HepG2 (cell line): ENCODE measurements around the gene DNMT3B. TPM values are rescaled to one million over a fixed set of nuclear protein-coding genes. Genes with fewer than 3 reads are reported as not detected.

Experiments used
- CCDC6 ChIP-seq: sonication (generic); formaldehyde crosslinking; IDR thresholded peaks from 2 replicates; pipeline ENCODE4 v1.8.1; 2022; ENCODE audit warnings: mild to moderate bottlenecking, missing genetic modification reagents, moderate library complexity
- FOXJ3 ChIP-seq: sonication (generic); formaldehyde crosslinking; IDR thresholded peaks from 2 replicates; pipeline ENCODE4 v1.4.0; 2020; ENCODE audit warnings: missing genetic modification reagents, mild to moderate bottlenecking, borderline replicate concordance
- HNF1B ChIP-seq: sonication (generic); formaldehyde crosslinking; IDR thresholded peaks from 2 replicates; pipeline ENCODE4 v1.5.1; 2020; ENCODE audit warnings: mild to moderate bottlenecking, moderate library complexity, missing genetic modification reagents
- IKZF1 ChIP-seq: fragments of 450-650 bp; IDR thresholded peaks from 2 replicates; pipeline ENCODE4 v1.7.1; 2016
- KAT2B ChIP-seq: fragments of 150-350 bp; IDR thresholded peaks from 2 replicates; pipeline ENCODE4 v1.6.1; 2014; ENCODE audit warnings: low read depth, low read length, borderline replicate concordance
- NFRKB ChIP-seq: fragments of 450-650 bp; IDR thresholded peaks from 2 replicates; pipeline ENCODE4 v1.6.1; 2017
- PBX3 ChIP-seq: sonication (generic); formaldehyde crosslinking; IDR thresholded peaks from 2 replicates; pipeline ENCODE4 v1.8.1; 2023; ENCODE audit warnings: missing genetic modification reagents, inconsistent platforms, borderline replicate concordance
- YEATS2 ChIP-seq: sonication (generic); formaldehyde crosslinking; IDR thresholded peaks from 2 replicates; pipeline ENCODE4 v1.4.0; 2020; ENCODE audit warnings: missing genetic modification reagents, borderline replicate concordance
- ZNF180 ChIP-seq: sonication (generic); formaldehyde crosslinking; IDR thresholded peaks from 2 replicates; pipeline ENCODE4 v1.4.0; 2020; ENCODE audit warnings: low read depth, missing genetic modification reagents, borderline replicate concordance
- ZNF326 ChIP-seq: sonication (generic); formaldehyde crosslinking; IDR thresholded peaks from 2 replicates; pipeline ENCODE4 v1.4.0; 2020; ENCODE audit warnings: missing genetic modification reagents, borderline replicate concordance
- ZNF44 ChIP-seq: sonication (generic); formaldehyde crosslinking; IDR thresholded peaks from 2 replicates; pipeline ENCODE4 v1.5.1; 2020; ENCODE audit warnings: mild to moderate bottlenecking, missing genetic modification reagents
- ZNF510 ChIP-seq: sonication (generic); formaldehyde crosslinking; IDR thresholded peaks from 2 replicates; pipeline ENCODE4 v1.4.0; 2020; ENCODE audit warnings: low read depth, mild to moderate bottlenecking, missing genetic modification reagents
- ZNF614 ChIP-seq: IDR thresholded peaks from 2 replicates; pipeline ENCODE4 v1.6.1; 2018; ENCODE audit warnings: missing biosample characterization, missing genetic modification reagents, inconsistent platforms, borderline replicate concordance
- ZSCAN29 ChIP-seq: sonication (generic); formaldehyde crosslinking; conservative IDR thresholded peaks from 2 replicates; pipeline ENCODE4 v1.4.0; 2020; ENCODE audit warnings: mild to moderate bottlenecking, missing genetic modification reagents
- polyA plus RNA-seq, 8 experiments: library from polyadenylated mRNA; depleted of rRNA in 3 of 8; stranded (reverse) in 7 of 8; unstranded in 1 of 8; fragments of >200 nt; fragmentation: Illumina TruSeq in 4 of 8; extraction: Trizol in 4 of 8; gene quantifications; 2 replicates each; pipeline versions ENCODE4 v1.2.1 to v1.2.3, GENCODE V29; 2011 to 2016; ENCODE audit warnings: low read depth in 4 of 8, missing spikeins in 1 of 8, mixed read lengths in 1 of 8; ENCODE audit not compliant: insufficient read depth in 1 of 8
- total RNA-seq, 5 experiments: library from RNA; depleted of rRNA; stranded (reverse); fragments of >200 nt; fragmentation: Illumina TruSeq; extraction: Trizol; gene quantifications; 2 replicates each; pipeline ENCODE4 v1.2.3, GENCODE V29; 2016; ENCODE audit warnings: low read depth in 1 of 5
- TF ChIP-seq, protein P1 (sequence below): sonication (generic); formaldehyde crosslinking; conservative IDR thresholded peaks from 2 replicates; pipeline ENCODE4 v1.8.0; 2022; ENCODE audit warnings: missing genetic modification reagents
- TF ChIP-seq, protein P2 (sequence below): sonication (generic); formaldehyde crosslinking; conservative IDR thresholded peaks from 2 replicates; pipeline ENCODE4 v1.4.0; 2020; ENCODE audit warnings: missing genetic modification reagents
- TF ChIP-seq, protein P3 (sequence below): sonication (generic); formaldehyde crosslinking; IDR thresholded peaks from 2 replicates; pipeline ENCODE4 v1.5.1; 2020; ENCODE audit warnings: missing genetic modification reagents, mild to moderate bottlenecking, borderline replicate concordance
- TF ChIP-seq, protein P4 (sequence below): sonication (generic); formaldehyde crosslinking; IDR thresholded peaks from 2 replicates; pipeline ENCODE4 v1.9.0; 2021; ENCODE audit warnings: missing genetic modification reagents, borderline replicate concordance

Gene DNMT3B
- total and polyA plus RNA-seq, 2 of the 13 experiments (the other 11 are each of a cell fraction or from before 2014, with no cell fraction given) = 3.8 to 13.9 TPM

DNA sequence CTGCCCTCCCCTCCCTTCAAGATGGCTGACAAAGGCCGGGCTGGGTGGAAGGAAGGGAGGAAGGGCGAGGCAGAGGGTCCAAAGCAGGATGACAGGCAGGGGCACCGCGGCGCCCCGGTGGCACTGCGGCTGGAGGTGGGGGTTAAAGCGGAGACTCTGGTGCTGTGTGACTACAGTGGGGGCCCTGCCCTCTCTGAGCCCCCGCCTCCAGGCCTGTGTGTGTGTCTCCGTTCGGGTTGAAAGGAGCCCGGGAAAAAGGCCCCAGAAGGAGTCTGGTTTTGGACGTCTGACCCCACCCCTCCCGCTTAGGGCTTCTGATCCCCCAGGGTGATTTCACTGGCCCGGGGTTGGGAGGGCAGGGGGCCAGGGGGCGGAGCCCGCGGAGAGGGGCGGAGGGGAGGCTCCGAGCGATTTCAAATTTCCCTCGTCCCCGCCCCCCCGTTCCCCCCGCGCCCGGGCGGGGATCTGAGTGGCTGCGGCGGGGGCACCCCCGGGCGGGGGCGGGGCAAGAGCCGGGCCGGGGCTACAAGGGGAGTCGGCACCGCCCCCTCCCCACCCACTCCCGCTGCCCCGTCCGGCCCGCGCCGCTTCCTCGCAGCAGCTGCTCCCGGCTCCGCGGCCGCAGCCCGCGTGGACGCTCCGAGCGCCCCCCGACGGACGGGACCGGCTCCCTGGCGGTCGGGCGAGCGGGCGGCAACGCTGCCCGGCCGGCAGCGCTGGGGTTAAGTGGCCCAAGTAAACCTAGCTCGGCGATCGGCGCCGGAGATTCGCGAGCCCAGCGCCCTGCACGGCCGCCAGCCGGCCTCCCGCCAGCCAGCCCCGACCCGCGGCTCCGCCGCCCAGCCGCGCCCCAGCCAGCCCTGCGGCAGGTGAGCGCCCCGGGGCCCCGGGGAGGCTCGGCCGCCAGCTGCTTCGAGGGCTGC lies at the start of gene DNMT3B (continued):
- TF ChIP-seq YEATS2 (CRISPR knock-in tag) = no peak
- TF ChIP-seq, protein P1, sequence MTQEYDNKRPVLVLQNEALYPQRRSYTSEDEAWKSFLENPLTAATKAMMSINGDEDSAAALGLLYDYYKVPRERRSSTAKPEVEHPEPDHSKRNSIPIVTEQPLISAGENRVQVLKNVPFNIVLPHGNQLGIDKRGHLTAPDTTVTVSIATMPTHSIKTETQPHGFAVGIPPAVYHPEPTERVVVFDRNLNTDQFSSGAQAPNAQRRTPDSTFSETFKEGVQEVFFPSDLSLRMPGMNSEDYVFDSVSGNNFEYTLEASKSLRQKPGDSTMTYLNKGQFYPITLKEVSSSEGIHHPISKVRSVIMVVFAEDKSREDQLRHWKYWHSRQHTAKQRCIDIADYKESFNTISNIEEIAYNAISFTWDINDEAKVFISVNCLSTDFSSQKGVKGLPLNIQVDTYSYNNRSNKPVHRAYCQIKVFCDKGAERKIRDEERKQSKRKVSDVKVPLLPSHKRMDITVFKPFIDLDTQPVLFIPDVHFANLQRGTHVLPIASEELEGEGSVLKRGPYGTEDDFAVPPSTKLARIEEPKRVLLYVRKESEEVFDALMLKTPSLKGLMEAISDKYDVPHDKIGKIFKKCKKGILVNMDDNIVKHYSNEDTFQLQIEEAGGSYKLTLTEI = no peak
- TF ChIP-seq FOXJ3 (CRISPR knock-in tag) = no peak
- no peak for TF ChIP-seq KAT2B
- peak; percentile 95 for TF ChIP-seq ZSCAN29
- TF ChIP-seq ZNF44 (CRISPR knock-in tag) = no peak
- TF ChIP-seq ZNF510 (CRISPR knock-in tag) = no peak
- TF ChIP-seq, protein P2, sequence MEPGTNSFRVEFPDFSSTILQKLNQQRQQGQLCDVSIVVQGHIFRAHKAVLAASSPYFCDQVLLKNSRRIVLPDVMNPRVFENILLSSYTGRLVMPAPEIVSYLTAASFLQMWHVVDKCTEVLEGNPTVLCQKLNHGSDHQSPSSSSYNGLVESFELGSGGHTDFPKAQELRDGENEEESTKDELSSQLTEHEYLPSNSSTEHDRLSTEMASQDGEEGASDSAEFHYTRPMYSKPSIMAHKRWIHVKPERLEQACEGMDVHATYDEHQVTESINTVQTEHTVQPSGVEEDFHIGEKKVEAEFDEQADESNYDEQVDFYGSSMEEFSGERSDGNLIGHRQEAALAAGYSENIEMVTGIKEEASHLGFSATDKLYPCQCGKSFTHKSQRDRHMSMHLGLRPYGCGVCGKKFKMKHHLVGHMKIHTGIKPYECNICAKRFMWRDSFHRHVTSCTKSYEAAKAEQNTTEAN (CRISPR knock-in tag) = no peak
- no peak for TF ChIP-seq CCDC6 (CRISPR knock-in tag)
- TF ChIP-seq ZNF180 = no peak
- TF ChIP-seq HNF1B = no peak
- TF ChIP-seq, protein P3, sequence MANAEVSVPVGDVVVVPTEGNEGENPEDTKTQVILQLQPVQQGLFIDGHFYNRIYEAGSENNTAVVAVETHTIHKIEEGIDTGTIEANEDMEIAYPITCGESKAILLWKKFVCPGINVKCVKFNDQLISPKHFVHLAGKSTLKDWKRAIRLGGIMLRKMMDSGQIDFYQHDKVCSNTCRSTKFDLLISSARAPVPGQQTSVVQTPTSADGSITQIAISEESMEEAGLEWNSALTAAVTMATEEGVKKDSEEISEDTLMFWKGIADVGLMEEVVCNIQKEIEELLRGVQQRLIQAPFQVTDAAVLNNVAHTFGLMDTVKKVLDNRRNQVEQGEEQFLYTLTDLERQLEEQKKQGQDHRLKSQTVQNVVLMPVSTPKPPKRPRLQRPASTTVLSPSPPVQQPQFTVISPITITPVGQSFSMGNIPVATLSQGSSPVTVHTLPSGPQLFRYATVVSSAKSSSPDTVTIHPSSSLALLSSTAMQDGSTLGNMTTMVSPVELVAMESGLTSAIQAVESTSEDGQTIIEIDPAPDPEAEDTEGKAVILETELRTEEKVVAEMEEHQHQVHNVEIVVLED (CRISPR knock-in tag) = no peak
- TF ChIP-seq PBX3 (CRISPR knock-in tag) = no peak
- TF ChIP-seq, protein P4, sequence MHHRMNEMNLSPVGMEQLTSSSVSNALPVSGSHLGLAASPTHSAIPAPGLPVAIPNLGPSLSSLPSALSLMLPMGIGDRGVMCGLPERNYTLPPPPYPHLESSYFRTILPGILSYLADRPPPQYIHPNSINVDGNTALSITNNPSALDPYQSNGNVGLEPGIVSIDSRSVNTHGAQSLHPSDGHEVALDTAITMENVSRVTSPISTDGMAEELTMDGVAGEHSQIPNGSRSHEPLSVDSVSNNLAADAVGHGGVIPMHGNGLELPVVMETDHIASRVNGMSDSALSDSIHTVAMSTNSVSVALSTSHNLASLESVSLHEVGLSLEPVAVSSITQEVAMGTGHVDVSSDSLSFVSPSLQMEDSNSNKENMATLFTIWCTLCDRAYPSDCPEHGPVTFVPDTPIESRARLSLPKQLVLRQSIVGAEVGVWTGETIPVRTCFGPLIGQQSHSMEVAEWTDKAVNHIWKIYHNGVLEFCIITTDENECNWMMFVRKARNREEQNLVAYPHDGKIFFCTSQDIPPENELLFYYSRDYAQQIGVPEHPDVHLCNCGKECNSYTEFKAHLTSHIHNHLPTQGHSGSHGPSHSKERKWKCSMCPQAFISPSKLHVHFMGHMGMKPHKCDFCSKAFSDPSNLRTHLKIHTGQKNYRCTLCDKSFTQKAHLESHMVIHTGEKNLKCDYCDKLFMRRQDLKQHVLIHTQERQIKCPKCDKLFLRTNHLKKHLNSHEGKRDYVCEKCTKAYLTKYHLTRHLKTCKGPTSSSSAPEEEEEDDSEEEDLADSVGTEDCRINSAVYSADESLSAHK (CRISPR knock-in tag) = no peak
- no peak for TF ChIP-seq IKZF1
- no peak for TF ChIP-seq NFRKB
- no peak for TF ChIP-seq ZNF614 (CRISPR knock-in tag)
- no peak for TF ChIP-seq ZNF326
